ENCODE results near the gene QSOX2.

DNA sequence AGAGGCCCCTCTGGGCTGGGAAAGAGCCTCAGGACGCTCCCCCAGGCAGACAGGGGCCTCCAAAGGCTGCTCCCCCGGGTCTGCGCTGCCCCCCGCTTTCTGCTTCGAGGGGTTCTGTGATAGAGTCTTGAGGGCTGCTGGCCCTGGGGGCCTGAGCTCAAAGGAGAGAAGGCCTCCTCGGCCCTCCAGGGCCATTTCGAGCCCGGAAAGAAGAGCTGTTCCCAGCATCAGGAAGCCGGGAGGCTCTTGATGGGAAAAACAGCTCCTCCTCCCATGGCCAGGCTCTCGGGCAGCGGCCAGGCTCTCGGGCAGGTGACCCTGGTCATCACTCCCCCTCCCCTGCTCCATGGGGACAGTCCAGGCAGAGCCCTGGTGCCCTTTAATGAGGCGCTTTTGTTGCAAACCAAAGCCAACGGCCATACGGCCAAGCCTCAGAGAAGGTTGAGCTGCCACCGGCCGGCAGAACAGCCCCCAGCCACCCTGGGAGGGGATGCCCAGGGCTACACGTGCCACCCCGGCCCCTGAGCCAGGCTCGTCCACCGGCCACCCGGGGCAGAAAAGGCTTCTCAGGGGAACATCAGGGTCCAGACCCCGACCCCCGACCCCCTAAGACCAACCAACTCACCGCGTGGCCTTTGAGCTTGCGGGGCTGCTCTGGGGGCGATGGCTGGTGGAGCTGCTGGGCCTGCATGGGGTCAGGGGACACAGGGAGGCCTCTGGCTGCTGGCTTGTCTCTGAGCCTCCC lies 16.2 kb upstream of the QSOX2 start:
- TF ChIP-seq POLR2AphosphoS5 (IDR thresholded peaks at IDR 0.05; ENCODE audit: low read depth, low read length): no peak
- no peak for TF ChIP-seq SIN3A (IDR thresholded peaks at IDR 0.05; ENCODE audit: borderline replicate concordance, insufficient read depth, low read length)
- TF ChIP-seq, protein P1, sequence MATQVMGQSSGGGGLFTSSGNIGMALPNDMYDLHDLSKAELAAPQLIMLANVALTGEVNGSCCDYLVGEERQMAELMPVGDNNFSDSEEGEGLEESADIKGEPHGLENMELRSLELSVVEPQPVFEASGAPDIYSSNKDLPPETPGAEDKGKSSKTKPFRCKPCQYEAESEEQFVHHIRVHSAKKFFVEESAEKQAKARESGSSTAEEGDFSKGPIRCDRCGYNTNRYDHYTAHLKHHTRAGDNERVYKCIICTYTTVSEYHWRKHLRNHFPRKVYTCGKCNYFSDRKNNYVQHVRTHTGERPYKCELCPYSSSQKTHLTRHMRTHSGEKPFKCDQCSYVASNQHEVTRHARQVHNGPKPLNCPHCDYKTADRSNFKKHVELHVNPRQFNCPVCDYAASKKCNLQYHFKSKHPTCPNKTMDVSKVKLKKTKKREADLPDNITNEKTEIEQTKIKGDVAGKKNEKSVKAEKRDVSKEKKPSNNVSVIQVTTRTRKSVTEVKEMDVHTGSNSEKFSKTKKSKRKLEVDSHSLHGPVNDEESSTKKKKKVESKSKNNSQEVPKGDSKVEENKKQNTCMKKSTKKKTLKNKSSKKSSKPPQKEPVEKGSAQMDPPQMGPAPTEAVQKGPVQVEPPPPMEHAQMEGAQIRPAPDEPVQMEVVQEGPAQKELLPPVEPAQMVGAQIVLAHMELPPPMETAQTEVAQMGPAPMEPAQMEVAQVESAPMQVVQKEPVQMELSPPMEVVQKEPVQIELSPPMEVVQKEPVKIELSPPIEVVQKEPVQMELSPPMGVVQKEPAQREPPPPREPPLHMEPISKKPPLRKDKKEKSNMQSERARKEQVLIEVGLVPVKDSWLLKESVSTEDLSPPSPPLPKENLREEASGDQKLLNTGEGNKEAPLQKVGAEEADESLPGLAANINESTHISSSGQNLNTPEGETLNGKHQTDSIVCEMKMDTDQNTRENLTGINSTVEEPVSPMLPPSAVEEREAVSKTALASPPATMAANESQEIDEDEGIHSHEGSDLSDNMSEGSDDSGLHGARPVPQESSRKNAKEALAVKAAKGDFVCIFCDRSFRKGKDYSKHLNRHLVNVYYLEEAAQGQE (IDR thresholded peaks at IDR 0.05; ENCODE audit: insufficient read depth in 1 of 2, low read depth in 2 of 2, low read length in 2 of 2): no peak

All from PFSK-1 (cell line).